Fibroblast of villous mesenchyme (primary cell): ENCODE measurements around the gene KLHL24. TPM values are rescaled to one million over a fixed set of nuclear protein-coding genes. Genes with fewer than 3 reads are reported as not detected.

Source experiments
- DNase-seq: peaks from one replicate; pipeline ENCODE4 v3.0.0-alpha.2; 2010; ENCODE audit warnings: low read depth
- H3K4me3 ChIP-seq: 2 replicates; pipeline ENCODE4 v1.5.1; 2011; ENCODE audit warnings: low read depth, mild to moderate bottlenecking, low read length
- total RNA-seq: library from RNA; depleted of rRNA; stranded (reverse); fragments of >200 nt; gene quantifications from 2 replicates; pipeline ENCODE4 v1.2.3, GENCODE V29; 2012
- TF ChIP-seq, protein P1 (sequence below): IDR thresholded peaks from 2 replicates; pipeline ENCODE4 v1.5.1; 2012; ENCODE audit warnings: low read depth, mild to moderate bottlenecking, low read length; ENCODE audit not compliant: insufficient read depth

The KLHL24 gene
- total RNA-seq, 1 donor = 47.9 TPM

DNA sequence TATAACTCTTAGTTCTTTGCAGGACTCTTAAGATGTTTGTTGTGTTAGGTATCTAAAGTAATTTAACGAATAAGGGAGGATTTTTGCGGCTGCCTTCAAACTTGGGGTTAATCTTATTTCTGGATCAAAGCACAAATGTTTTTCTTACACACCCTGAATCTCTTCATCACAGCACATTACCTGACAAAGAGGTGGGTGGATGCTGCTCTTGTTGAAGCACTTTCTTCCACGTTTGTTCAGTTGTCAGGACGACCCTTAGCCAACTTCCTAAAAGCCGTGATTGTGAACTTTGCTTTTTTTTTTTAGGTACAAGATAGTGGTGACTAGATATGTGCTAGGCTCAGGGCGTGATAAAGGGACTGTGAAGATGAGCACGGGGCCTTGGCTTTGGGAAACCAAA, 98.1 kb downstream of the KLHL24 start:
- no peak overlapping the region for H3K4me3 ChIP-seq
- TF ChIP-seq, protein P1, sequence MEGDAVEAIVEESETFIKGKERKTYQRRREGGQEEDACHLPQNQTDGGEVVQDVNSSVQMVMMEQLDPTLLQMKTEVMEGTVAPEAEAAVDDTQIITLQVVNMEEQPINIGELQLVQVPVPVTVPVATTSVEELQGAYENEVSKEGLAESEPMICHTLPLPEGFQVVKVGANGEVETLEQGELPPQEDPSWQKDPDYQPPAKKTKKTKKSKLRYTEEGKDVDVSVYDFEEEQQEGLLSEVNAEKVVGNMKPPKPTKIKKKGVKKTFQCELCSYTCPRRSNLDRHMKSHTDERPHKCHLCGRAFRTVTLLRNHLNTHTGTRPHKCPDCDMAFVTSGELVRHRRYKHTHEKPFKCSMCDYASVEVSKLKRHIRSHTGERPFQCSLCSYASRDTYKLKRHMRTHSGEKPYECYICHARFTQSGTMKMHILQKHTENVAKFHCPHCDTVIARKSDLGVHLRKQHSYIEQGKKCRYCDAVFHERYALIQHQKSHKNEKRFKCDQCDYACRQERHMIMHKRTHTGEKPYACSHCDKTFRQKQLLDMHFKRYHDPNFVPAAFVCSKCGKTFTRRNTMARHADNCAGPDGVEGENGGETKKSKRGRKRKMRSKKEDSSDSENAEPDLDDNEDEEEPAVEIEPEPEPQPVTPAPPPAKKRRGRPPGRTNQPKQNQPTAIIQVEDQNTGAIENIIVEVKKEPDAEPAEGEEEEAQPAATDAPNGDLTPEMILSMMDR = no peak
- no peak for DNase-seq

Other genes starting within 250 kb of the KLHL24 start
- 0.43 and 0.64 TPM in 2 replicates for gene MCF2L2, start 207.0 kb upstream of the KLHL24 start, total RNA-seq
- gene KLHL6, start 79.9 kb upstream of the KLHL24 start, total RNA-seq = not detected in 2 replicates
- 29.6 and 57.0 TPM in 2 replicates for gene YEATS2, start 62.2 kb downstream of the KLHL24 start, total RNA-seq
- 2.9 and 3.5 TPM in 2 replicates for gene MAP6D1, start 190.0 kb downstream of the KLHL24 start, total RNA-seq
- 31.5 and 34.5 TPM in 2 replicates for gene PARL, start 249.3 kb downstream of the KLHL24 start, total RNA-seq